ENCODE measurements around the gene CSNK1D. TPM values are rescaled to one million over a fixed set of nuclear protein-coding genes. Genes with fewer than 3 reads are reported as not detected.

Gene CSNK1D
- total RNA-seq, 1 experiment from 2014 or later: 137 TPM

DNA sequence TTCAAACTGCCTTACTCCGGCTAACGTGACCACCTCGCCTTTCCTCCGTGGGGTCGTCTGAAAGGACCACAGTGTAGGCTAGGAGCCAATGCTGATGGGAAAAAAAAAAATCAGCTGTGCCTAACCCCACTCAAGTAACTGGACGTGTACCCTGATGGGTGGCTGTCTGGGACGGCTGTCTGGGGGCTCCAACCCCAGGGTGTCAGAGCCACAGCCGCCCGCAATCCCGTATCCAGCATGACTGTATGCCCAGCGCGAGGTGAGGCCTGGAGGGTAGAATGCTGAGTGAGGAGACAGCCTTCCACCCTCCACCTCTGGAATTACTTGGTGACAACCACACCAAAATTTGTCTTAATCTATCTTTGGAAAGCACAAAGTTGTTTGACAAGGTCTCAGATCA lies 2.8 kb downstream of the CSNK1D start:
- no peak overlapping the region for H3K9ac ChIP-seq (ENCODE audit: extremely low read depth, insufficient read length, low read length)
- H3K27me3 Mint-ChIP-seq (ENCODE audit: low read depth): peaks cover 14% of the 10 kb centered on the region
- H2BK5ac ChIP-seq (ENCODE audit: insufficient read length, low read length): no peak overlapping the region
- H3K23ac ChIP-seq (ENCODE audit: insufficient read length, low read depth, low read length): no peak overlapping the region
- H2BK12ac ChIP-seq (ENCODE audit: insufficient read length, low read depth, low read length): no peak overlapping the region
- H2AFZ ChIP-seq (ENCODE audit: low read length): no peak overlapping the region
- no peak overlapping the region for H3K27ac ChIP-seq (ENCODE audit: insufficient read length, low read depth, low read length)
- no peak overlapping the region for H2AK5ac ChIP-seq (ENCODE audit: insufficient read length, low read length)
- no CpG with 5 or more reads among the region's 12 CpGs for WGBS (ENCODE audit: extremely low coverage, insufficient read length, low lambda C conversion rate)
- H3K23me2 ChIP-seq (ENCODE audit: insufficient read length, low read depth, low read length, poor library complexity, severe bottlenecking): no peaks in the 10 kb centered on the region
- no peak overlapping the region for H4K8ac ChIP-seq (replicated peaks; ENCODE audit: insufficient read length, low read depth, low read length)
- no peak overlapping the region for H2BK120ac ChIP-seq (ENCODE audit: low read depth, low read length, poor library complexity, severe bottlenecking)
- peaks cover 47 to 65% (median 62%) of the 10 kb centered on the region in 3 experiments; a peak in 6 of 7 replicates for H3K36me3 Mint-ChIP-seq (ENCODE audit: insufficient read depth in 1 of 3, low read depth in 3 of 3)
- H3K56ac ChIP-seq (ENCODE audit: insufficient read length, low read depth, low read length): no peak overlapping the region
- no peaks in the 10 kb centered on the region for H4K20me1 ChIP-seq (ENCODE audit: control insufficient read depth, insufficient read depth, insufficient read length)
- H4K91ac ChIP-seq (ENCODE audit: insufficient read length, low read depth, low read length): no peak overlapping the region
- H3K9me3 Mint-ChIP-seq: no peaks in the 10 kb centered on the region
- no peak overlapping the region for H3K18ac ChIP-seq (ENCODE audit: insufficient read length, low read depth, low read length)
- H3K4me1 ChIP-seq (ENCODE audit: insufficient read depth, low read length): no peaks in the 10 kb centered on the region
- H3K27ac Mint-ChIP-seq: peak overlapping the region; percentile 61 to 72 (median 69); a peak in 4 of 7 replicates
- peaks cover 60% of the 10 kb centered on the region for H3K79me2 ChIP-seq (ENCODE audit: insufficient read depth, low read length)
- no peak overlapping the region for H2BK15ac ChIP-seq (ENCODE audit: low read depth, low read length)
- peaks cover 31 to 48% of the 10 kb centered on the region in 2 experiments for H3K4me1 Mint-ChIP-seq
- no peak overlapping the region for H3T11ph ChIP-seq (ENCODE audit: low read length)
- H3K4ac ChIP-seq (ENCODE audit: low read depth, low read length): no peak overlapping the region
- no peaks in the 10 kb centered on the region for H3K9me3 ChIP-seq (ENCODE audit: control insufficient read depth, low read depth, low read length)
- no peak overlapping the region for H3K14ac ChIP-seq (ENCODE audit: insufficient read depth, low read length)
- TF ChIP-seq, protein P1, sequence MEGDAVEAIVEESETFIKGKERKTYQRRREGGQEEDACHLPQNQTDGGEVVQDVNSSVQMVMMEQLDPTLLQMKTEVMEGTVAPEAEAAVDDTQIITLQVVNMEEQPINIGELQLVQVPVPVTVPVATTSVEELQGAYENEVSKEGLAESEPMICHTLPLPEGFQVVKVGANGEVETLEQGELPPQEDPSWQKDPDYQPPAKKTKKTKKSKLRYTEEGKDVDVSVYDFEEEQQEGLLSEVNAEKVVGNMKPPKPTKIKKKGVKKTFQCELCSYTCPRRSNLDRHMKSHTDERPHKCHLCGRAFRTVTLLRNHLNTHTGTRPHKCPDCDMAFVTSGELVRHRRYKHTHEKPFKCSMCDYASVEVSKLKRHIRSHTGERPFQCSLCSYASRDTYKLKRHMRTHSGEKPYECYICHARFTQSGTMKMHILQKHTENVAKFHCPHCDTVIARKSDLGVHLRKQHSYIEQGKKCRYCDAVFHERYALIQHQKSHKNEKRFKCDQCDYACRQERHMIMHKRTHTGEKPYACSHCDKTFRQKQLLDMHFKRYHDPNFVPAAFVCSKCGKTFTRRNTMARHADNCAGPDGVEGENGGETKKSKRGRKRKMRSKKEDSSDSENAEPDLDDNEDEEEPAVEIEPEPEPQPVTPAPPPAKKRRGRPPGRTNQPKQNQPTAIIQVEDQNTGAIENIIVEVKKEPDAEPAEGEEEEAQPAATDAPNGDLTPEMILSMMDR (conservative IDR thresholded peaks at IDR 0.05): no peak
- H3K79me1 ChIP-seq (ENCODE audit: insufficient read depth, low read depth, low read length, poor library complexity, severe bottlenecking): peaks cover 4% of the 10 kb centered on the region
- no peak overlapping the region for H3K4me2 ChIP-seq (ENCODE audit: insufficient read depth, insufficient read length, low read length)
- H4K5ac ChIP-seq (ENCODE audit: insufficient read length, low read depth, low read length): no peak overlapping the region
- H2BK20ac ChIP-seq (ENCODE audit: low read depth, low read length, poor library complexity, severe bottlenecking): no peak overlapping the region
- no peaks in the 10 kb centered on the region for H3K27me3 ChIP-seq (ENCODE audit: insufficient read depth, low read length)
- DNase-seq: no peak
- peak overlapping the region; percentile 56 to 87; a peak in 4 of 5 replicates for H3K4me3 Mint-ChIP-seq

Measured in H9 (cell line).